ENCODE results near the gene ANKS4B. TPM values are rescaled to one million over a fixed set of nuclear protein-coding genes. Genes with fewer than 3 reads are reported as not detected.

Gene ANKS4B
- total RNA-seq, 1 donor from 2014 or later, result not detected

DNA sequence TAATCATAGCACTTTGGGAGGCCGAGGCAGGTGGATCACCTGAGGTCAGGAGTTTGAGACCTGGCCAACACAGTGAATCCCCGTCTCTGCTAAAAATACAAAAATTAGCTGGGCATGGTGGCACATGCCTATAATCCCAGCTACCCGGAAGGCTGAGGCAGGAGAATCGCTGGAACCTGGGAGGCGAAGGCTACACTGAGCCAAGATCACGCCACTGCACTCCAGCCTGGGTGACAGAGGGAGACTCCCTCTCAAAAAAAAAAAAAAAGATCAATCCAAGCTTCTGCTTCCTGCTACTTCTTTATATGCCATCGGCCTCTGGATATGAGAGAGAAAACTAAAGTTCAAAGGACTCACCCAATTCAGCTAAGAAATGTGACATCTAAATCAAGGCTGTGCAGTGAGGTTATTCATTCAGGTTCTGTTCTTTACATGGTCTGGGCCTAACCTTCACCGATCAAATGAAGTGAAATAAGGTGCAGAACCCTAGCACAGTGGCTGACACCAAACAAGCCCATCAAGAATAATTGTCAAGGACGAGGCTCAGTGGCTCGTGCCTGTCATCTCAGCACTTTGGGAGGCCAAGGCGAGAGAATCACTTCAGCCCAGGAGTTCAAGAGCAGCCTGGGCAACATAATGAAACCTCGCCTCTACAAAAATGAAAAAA is 47.7 kb upstream of the ANKS4B start:
- Histone ChIP-seq H4K20me1 (ENCODE audit: insufficient read depth, low read length) (no peaks in the 10 kb centered on the region), H3K9me3 (ENCODE audit: insufficient read depth, low read depth, low read length) (no peaks in the 10 kb centered on the region), H3K27me3 (ENCODE audit: insufficient read depth, low read length) (no peaks in the 10 kb centered on the region), H3K4me3 (ENCODE audit: insufficient read depth, low read depth, low read length) (no peak overlapping the region), H3K4me1 (ENCODE audit: insufficient read depth, low read length) (peaks cover 10% of the 10 kb centered on the region), H3K9ac (ENCODE audit: low read length) (no peak overlapping the region), H3K4me2 (ENCODE audit: low read length) (peak overlapping the region; percentile 35), H2AFZ (ENCODE audit: low read depth, low read length) (no peak overlapping the region), H3K79me2 (ENCODE audit: insufficient read depth, low read length) (no peaks in the 10 kb centered on the region), H3K27ac (ENCODE audit: low read depth, low read length) (no peak overlapping the region), H3K36me3 (ENCODE audit: insufficient read depth, low read length) (no peaks in the 10 kb centered on the region)
- Mint-ChIP-seq H3K36me3 (ENCODE audit: low read depth, unreplicated experiment) (peaks cover 22% of the 10 kb centered on the region), H3K9me3 (ENCODE audit: unreplicated experiment) (peaks cover 6% of the 10 kb centered on the region), H3K27ac (ENCODE audit: unreplicated experiment) (no peak overlapping the region), H3K4me3 (ENCODE audit: unreplicated experiment) (no peak overlapping the region), H3K4me1 (ENCODE audit: low read depth, unreplicated experiment) (peaks cover 14% of the 10 kb centered on the region), H3K27me3 (ENCODE audit: low read depth, unreplicated experiment) (no peaks in the 10 kb centered on the region)
- FAIRE-seq (no peak), DNase-seq (ENCODE audit: low read depth) (no peak)
- TF ChIP-seq CTCF (IDR thresholded peaks at IDR 0.05; ENCODE audit: insufficient read depth, low read depth, low read length), result no peak
- TF ChIP-seq EZH2 (IDR thresholded peaks at IDR 0.05; ENCODE audit: insufficient read depth, low read length), result no peak

DNA sequence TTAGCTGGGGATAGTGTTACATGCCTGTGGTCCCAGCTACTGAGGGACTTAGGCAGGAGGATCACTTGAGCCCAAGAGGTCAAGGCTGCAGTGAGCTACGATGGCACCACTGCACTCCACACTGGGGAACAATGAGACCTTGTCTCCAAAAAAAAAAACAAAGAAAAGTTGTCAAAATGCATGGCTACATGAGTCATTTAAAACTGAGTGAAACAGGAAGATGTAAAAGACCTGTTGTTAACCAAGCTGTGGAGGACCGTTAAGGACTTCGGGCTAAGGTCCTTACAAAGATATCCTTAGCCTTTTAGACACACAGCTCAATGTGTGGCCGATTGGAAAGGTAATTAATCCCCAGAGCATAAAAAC is 47.2 kb upstream of the ANKS4B start:
- no peaks in the 10 kb centered on the region for H3K36me3 ChIP-seq (ENCODE audit: insufficient read depth, low read length)
- no peaks in the 10 kb centered on the region for H4K20me1 ChIP-seq (ENCODE audit: insufficient read depth, low read length)
- no peak for DNase-seq (ENCODE audit: low read depth)
- Mint-ChIP-seq H3K9me3 (ENCODE audit: unreplicated experiment) (peaks cover 4% of the 10 kb centered on the region), H3K27me3 (ENCODE audit: low read depth, unreplicated experiment) (no peaks in the 10 kb centered on the region), H3K36me3 (ENCODE audit: low read depth, unreplicated experiment) (peaks cover 18% of the 10 kb centered on the region), H3K27ac (ENCODE audit: unreplicated experiment) (no peak overlapping the region), H3K4me1 (ENCODE audit: low read depth, unreplicated experiment) (peaks cover 14% of the 10 kb centered on the region), H3K4me3 (ENCODE audit: unreplicated experiment) (no peak overlapping the region)
- peak overlapping the region; percentile 35 for H3K4me2 ChIP-seq (ENCODE audit: low read length)
- no peak overlapping the region for H3K27ac ChIP-seq (ENCODE audit: low read depth, low read length)
- TF ChIP-seq EZH2 (IDR thresholded peaks at IDR 0.05; ENCODE audit: insufficient read depth, low read length), result no peak
- TF ChIP-seq CTCF (IDR thresholded peaks at IDR 0.05; ENCODE audit: insufficient read depth, low read depth, low read length), result no peak
- H3K4me1 ChIP-seq (ENCODE audit: insufficient read depth, low read length), result peaks cover 10% of the 10 kb centered on the region
- H3K79me2 ChIP-seq (ENCODE audit: insufficient read depth, low read length), result no peaks in the 10 kb centered on the region
- no peaks in the 10 kb centered on the region for H3K27me3 ChIP-seq (ENCODE audit: insufficient read depth, low read length)
- no peaks in the 10 kb centered on the region for H3K9me3 ChIP-seq (ENCODE audit: insufficient read depth, low read depth, low read length)
- H3K9ac ChIP-seq (ENCODE audit: low read length), result no peak overlapping the region
- no peak for FAIRE-seq
- H3K4me3 ChIP-seq (ENCODE audit: insufficient read depth, low read depth, low read length), result no peak overlapping the region
- no peak overlapping the region for H2AFZ ChIP-seq (ENCODE audit: low read depth, low read length)

DNA sequence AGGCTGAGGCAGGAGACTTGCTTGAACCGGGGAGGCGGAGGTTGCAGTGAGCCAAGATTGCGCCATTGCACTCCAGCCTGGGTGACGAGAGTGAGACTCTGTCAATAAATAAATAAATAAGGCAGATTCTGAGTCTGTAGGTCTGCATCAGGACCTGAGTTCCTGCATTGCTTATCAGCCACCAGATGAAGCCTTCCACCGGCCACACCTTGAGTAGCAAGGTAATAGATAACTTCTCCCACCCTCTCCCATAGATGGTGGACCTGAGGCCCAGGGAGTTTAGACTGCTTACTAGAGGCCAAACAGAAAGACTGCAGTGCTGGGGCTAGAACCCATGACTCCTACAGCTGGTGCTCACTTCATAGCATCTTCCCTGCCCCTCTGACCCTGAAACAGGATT is 44.2 kb upstream of the ANKS4B start:
- TF ChIP-seq EZH2 (IDR thresholded peaks at IDR 0.05; ENCODE audit: insufficient read depth, low read length) (no peak), CTCF (IDR thresholded peaks at IDR 0.05; ENCODE audit: insufficient read depth, low read depth, low read length) (no peak)
- no peaks in the 10 kb centered on the region for H3K36me3 Mint-ChIP-seq (ENCODE audit: low read depth, unreplicated experiment)
- H3K4me3 Mint-ChIP-seq (ENCODE audit: unreplicated experiment), result no peak overlapping the region
- no peak overlapping the region for H3K4me2 ChIP-seq (ENCODE audit: low read length)
- no peak overlapping the region for H3K27ac Mint-ChIP-seq (ENCODE audit: unreplicated experiment)
- H3K9me3 ChIP-seq (ENCODE audit: insufficient read depth, low read depth, low read length), result peaks cover 4% of the 10 kb centered on the region
- H3K27me3 ChIP-seq (ENCODE audit: insufficient read depth, low read length), result peaks cover 5% of the 10 kb centered on the region
- peaks cover 2% of the 10 kb centered on the region for H3K9me3 Mint-ChIP-seq (ENCODE audit: unreplicated experiment)
- no peak for DNase-seq (ENCODE audit: low read depth)
- no peak overlapping the region for H3K27ac ChIP-seq (ENCODE audit: low read depth, low read length)
- no peak overlapping the region for H3K4me3 ChIP-seq (ENCODE audit: insufficient read depth, low read depth, low read length)
- H3K9ac ChIP-seq (ENCODE audit: low read length), result no peak overlapping the region
- H3K4me1 ChIP-seq (ENCODE audit: insufficient read depth, low read length), result peaks cover 10% of the 10 kb centered on the region
- peaks cover 8% of the 10 kb centered on the region for H3K27me3 Mint-ChIP-seq (ENCODE audit: low read depth, unreplicated experiment)
- no peak for FAIRE-seq
- H4K20me1 ChIP-seq (ENCODE audit: insufficient read depth, low read length), result no peaks in the 10 kb centered on the region
- H3K79me2 ChIP-seq (ENCODE audit: insufficient read depth, low read length), result no peaks in the 10 kb centered on the region
- H3K4me1 Mint-ChIP-seq (ENCODE audit: low read depth, unreplicated experiment), result peaks cover 14% of the 10 kb centered on the region
- no peak overlapping the region for H2AFZ ChIP-seq (ENCODE audit: low read depth, low read length)
- no peaks in the 10 kb centered on the region for H3K36me3 ChIP-seq (ENCODE audit: insufficient read depth, low read length)
